Pons (tissue), 1 donor: ENCODE measurements around the gene RSPO3.

Source experiments
- DNase-seq: peaks from one replicate; pipeline ENCODE4 v3.0.0-alpha.2; 2016; ENCODE audit warnings: low spot score

RSPO3 gene

GRCh38 chr6:127111526-127111925 is 6.9 kb upstream of the RSPO3 start:
- no peak for DNase-seq

GRCh38 chr6:127114214-127114760 is 4.2 kb upstream of the RSPO3 start:
- no peak for DNase-seq

- DNase-seq, result no peak
Measured at GRCh38 chr6:127115084-127115655, 3.3 kb upstream of the RSPO3 start.

DNA sequence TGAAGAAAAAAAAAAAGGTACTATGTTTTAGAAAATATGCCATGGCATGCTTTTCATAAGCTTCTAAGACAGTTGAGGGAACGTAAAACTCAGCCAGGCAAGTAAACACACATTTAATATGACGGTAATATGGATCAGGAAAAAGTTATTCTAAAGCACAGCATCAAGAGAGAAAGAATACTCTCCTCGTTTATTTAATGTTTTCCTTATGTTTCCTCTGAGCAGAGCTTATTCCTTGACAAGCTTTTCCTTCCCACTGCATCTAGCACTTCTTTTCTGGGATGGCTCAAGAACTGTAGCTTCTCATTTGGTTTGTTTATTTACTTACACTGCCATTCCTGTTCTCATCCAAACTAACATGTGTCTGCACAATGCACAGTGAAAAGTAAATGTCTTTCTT is 2.7 kb upstream of the RSPO3 start:
- DNase-seq, result no peak

- DNase-seq, result no peak
Measured at GRCh38 chr6:127117979-127118297, 533 bp upstream of the RSPO3 start.

DNA sequence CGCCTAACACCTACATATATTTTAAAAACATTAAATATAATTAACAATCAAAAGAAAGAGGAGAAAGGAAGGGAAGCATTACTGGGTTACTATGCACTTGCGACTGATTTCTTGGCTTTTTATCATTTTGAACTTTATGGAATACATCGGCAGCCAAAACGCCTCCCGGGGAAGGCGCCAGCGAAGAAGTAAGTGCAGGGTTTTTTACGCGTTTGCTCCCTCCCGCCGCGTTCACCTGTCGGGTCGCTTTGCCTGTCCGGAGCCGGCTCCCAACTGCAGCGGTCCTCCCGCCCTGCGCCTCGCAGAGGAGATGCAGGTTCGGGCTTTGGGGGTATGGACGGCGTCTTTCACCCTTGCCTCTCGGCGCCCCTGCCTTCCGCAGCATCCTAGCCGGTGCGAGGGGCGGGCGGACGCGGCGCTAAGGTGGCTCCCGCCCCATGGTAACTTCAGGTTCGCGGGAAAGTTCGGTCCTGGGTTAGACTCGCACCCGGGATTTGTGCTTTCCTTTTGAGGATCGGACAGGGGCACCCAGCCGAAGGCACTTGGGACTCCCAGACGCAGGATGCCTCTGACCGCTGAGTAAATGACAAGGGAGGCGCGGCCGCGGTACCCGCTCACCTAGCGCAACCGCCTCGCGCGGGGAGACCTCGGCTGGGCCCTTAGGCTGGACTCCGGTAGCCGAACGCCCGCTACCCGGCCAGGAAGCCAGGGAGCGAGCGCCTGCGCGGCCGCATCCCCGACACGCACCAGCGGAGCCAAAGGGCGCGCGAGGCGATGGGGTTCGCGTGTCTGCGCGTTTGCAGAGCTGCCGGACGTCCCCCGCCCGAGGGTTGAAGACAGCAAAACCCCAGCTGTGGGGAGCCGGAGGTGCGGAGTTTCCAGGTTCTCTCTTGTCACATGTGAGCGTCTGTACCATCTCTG is 891 bp downstream of the RSPO3 start:
- no peak for DNase-seq

DNA sequence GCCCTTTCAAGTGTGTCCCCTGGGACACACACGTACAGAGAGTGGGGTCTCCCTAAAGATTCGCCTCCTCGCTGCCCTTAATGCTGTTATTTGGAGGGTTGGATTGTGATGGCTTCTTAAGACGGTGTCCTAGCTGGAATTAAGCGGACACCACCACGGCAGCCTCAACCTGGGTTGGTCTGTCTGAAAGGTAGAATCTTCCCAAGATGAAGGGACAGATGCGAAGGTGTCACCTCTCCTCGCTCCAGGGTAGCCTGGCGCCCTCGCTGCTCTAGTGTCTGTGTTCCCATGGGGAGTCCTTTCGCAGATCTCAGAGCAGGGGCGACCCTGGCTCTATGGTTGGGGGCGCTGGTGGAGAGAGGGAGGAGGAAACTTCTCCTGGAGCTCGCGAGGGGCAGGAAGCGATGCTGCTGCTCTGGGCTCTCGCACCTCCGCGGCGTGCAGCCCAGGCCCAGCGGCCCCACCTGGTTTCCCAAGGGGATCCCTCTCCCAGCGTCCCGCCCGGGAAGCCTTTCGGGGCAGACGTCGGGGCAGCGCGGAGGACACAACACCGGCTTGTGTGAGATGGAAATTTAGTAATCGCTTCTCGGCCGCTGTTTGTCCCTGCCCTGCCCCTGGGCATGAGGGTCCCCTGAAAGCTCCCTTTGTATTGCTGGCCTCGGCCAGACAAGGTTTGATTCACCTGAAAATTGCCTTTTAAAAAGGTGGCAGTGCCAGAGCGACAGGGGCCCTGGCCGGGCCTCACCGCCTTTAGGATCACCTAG is 1.7 kb downstream of the RSPO3 start:
- no peak for DNase-seq

- peak; percentile 69 for DNase-seq
Measured at GRCh38 chr6:127120787-127121636, 2.5 kb downstream of the RSPO3 start.

- DNase-seq, result no peak
Measured at GRCh38 chr6:127121637-127121960, 3.1 kb downstream of the RSPO3 start.

DNA sequence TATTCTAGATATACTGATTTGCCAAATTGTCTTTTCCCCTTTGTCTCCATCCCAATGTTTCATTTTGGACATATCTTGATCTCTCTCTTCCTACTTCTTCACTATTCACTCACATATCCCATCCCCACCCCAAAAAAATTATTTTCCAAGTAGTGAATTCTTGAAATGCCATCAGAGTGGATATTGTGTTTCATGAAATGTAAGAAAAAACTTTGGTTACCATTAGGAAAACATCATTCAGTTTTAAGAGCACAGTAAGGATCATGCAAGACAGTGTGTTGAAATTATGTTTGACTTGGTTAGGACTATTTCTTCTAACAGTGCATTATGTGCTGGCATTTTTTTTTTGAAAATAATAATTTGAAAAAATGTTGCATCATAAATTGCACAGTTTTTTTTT is 5.7 kb downstream of the RSPO3 start:
- no peak for DNase-seq

- DNase-seq, result no peak
Measured at GRCh38 chr6:127124680-127125079, 6.2 kb downstream of the RSPO3 start.

DNA sequence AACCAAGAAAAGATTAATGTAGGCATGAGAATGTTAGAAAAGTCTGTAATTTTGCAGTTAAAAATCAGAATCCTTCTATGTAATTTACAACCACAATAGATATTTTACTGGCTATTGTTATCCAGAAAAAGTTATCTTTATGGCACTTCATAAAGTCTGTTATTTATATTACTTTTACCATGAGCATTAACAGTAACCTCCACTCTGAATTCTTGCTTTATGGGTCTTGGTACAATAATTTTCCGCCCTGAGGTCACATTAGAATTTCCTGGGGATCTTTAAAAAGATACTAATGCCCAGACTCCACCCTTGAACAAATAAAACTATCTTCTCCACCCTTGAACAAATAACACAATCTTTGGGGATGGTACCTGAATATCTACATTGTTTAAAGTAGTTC is 9.6 kb downstream of the RSPO3 start:
- DNase-seq, result no peak

DNA sequence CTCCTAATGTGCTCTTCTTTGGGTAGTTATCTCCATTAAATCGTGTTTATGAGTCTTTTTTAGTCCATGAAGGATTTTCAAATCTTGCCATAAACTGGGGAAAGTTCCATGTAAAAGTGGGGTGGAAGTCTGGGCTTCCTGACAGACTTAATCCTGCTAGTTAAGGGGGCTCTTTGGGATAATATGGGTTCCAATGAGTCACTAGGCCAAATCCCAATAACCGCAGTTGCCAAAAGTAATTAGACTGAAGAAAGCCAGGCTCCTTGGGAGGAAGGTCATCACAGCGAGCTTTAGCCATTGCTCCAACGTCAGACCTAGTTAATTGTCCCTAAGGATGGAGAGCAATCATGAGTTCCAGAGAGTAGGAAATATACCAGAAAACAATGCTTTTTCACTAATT is 10.8 kb downstream of the RSPO3 start:
- DNase-seq, result no peak

DNA sequence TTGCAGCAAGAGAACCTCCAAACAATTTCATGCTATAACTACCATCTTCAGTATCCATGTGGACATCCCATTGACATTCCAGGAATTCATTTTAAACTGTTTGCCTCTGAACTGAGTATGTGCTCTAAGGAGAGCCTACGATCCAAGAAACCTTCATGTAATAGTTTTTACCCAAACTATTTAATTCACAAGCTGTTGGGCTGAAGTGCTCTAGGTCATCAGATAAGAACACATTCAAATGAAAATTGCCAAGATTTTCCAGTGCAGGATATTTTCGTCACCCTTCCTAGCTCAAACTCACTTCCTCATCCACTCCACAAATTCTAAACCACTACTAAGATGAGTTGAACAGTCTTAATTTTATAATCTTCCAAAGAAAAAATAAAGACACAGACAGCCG is 12.8 kb downstream of the RSPO3 start:
- DNase-seq, result no peak

- no peak for DNase-seq
Measured at GRCh38 chr6:127131772-127132376, 13.4 kb downstream of the RSPO3 start.

DNA sequence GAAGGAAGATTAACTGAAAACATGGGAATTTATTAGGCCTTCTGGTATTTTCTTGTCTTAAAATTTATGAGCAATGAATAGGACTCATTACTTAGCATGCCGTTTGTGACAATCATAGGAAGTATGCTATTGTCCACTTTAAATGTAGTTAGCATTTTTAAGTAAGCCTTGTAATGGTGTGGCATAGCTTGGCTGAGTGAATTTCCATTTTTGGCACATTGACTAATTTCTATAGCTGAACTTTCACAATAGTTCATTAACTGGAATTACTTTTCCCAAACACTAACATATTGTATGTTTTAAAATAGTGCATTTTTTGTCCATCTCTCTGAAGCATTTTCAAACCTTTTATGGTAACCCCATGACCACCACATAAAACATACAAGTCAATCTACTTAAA is 15.7 kb downstream of the RSPO3 start:
- DNase-seq, result no peak

DNA sequence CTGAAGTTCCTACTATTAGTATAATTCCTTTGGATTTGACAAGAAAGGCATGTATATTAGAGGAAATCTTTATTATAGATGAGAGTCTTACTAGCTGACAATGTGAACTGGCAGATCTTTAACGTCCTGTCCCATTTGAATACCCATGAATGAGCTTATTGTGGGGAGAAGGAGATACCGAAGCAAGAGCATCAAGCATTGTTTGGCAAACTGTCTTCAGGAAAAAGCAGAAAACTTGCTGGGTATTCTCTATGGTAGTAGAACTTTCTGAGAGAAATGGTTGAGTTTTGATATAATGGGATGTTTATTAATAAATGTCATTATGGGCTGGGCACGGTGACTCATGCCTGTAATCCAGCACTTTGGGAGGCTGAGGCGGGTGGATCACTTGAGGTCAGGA is 18.3 kb downstream of the RSPO3 start:
- DNase-seq, result no peak

GRCh38 chr6:127146932-127147331 is 28.5 kb downstream of the RSPO3 start:
- no peak for DNase-seq

DNA sequence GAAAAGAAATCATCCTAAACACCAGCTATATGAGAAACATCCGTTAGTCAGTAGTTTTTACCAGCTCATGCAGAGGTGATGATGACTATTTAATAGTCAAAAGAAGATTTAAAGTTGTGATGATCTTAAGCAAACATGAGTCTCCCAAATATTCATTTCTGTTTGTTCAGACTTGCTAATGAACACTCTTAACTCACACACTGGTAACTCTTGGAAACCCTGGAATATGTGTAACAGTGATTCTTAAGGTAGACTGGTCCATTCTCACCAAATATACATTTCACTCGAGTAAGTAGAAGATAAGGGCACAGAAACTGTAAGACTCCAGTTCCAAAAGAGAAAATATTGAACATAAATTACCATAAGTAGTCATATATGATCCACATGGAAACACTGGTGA is 29.1 kb downstream of the RSPO3 start:
- DNase-seq, result no peak

- no peak for DNase-seq
Measured at GRCh38 chr6:127148511-127148910, 30.0 kb downstream of the RSPO3 start.

GRCh38 chr6:127154509-127154908 is 36.0 kb downstream of the RSPO3 start:
- no peak for DNase-seq

- DNase-seq, result no peak
Measured at GRCh38 chr6:127160484-127160883, 42.0 kb downstream of the RSPO3 start.
